ENCODE data around the gene HCN4.

DNA sequence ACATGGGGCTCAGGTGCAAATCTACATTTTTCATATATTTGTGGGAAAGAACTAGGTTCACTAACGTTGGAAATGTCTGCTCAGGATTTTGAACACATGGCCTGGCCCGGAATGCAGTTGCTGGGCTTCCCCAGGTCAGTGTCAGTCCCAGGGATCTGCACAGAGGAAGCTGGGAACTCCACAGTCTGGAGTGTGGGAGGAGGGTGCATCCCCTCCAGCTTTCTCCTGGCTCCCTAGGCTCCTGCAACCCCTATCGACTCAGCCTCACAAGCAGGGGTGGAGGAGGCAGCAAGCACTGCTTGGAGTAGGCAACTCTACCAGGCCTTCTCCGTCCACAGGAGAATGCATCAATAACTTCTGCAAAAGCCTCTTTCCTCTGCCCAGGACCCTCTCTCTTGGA is 30.1 kb upstream of the HCN4 start:
- TF ChIP-seq EZH2 (IDR thresholded peaks at IDR 0.05; ENCODE audit: low read length, missing control alignments) = no peak
- TF ChIP-seq, protein P1, sequence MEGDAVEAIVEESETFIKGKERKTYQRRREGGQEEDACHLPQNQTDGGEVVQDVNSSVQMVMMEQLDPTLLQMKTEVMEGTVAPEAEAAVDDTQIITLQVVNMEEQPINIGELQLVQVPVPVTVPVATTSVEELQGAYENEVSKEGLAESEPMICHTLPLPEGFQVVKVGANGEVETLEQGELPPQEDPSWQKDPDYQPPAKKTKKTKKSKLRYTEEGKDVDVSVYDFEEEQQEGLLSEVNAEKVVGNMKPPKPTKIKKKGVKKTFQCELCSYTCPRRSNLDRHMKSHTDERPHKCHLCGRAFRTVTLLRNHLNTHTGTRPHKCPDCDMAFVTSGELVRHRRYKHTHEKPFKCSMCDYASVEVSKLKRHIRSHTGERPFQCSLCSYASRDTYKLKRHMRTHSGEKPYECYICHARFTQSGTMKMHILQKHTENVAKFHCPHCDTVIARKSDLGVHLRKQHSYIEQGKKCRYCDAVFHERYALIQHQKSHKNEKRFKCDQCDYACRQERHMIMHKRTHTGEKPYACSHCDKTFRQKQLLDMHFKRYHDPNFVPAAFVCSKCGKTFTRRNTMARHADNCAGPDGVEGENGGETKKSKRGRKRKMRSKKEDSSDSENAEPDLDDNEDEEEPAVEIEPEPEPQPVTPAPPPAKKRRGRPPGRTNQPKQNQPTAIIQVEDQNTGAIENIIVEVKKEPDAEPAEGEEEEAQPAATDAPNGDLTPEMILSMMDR (conservative IDR thresholded peaks at IDR 0.05 in 1 of 2, IDR thresholded peaks at IDR 0.05 in 1 of 2; ENCODE audit: low read depth in 1 of 2, low read length in 2 of 2) = no peak
